ENCODE data around the gene SLC6A1.
A peak's percentile ranks its signal among the peaks of the same experiment; 100 is the strongest.
"Not testable (repeated sequence)": the region's sequence is repeated elsewhere in the genome, so short reads cannot be mapped to it uniquely, and the experiment has no call there.

SLC6A1 gene

DNA sequence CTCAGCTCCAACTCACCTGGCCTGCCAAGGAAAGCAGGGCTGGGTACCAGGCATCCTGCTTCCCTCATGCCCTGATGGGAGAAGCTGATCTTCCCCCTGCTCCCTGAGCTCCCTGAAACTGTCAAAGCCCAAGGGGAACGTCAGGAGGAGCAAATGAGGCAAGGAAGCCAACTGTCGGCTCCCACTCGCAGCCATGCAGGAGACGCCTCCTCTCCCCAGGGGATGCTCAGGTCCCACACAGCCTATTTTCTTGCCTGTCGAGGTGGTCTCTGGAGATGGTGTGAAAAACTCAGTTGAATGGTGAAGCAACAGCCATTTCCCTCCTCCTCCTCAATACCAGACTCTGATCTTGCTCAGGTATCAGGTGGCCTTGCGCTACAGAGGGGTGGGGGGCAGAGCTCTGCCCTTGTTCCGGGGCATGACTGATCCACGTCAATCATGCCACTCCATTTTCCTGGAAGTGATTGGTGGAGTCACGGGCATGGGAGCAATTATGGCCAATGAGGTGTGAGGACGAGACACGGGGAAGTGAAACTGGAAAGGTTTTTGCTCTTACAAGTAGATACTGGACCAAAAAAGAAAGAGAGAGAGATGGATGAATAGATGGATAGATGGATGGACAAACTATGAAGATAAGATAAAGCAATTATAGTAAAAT lies 58.2 kb downstream of the SLC6A1 start:
- Mint-ChIP-seq H3K27me3 (peaks cover 33% of the 10 kb centered on the region), H3K27ac (no peak overlapping the region), H3K4me3 (no peak overlapping the region), H3K4me1 (peaks cover 6% of the 10 kb centered on the region), H3K9me3 (no peaks in the 10 kb centered on the region), H3K36me3 (no peaks in the 10 kb centered on the region)
- ATAC-seq, result no peak

DNA sequence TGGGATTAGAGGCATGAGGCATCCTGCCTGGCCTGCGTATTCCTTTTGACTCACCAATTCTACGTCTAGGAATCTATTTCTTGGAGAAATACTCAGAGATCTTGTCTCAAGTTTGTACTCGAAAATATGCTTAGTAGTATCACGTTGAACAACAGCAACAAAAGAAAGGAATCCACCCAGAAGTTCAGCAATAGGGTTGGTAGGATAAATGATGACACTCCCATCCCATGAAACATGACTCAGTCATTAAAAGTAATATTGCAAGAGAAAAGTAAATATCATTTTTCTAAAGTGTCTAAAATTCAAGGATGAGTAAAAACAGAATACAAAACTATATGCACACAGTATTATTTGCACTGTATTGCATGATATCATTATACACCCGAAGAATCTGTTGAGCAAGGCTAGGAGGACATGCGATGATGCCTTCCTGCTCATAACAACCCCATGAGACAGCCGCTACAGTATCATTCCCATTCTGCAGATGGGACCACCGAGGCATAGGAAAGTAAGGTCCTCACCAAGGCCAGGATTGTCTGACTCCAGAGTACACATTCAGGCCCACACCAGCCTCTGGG lies 61.5 kb downstream of the SLC6A1 start:
- H3K36me3 Mint-ChIP-seq, result no peaks in the 10 kb centered on the region
- peaks cover 6% of the 10 kb centered on the region for H3K4me1 Mint-ChIP-seq
- H3K9me3 Mint-ChIP-seq, result no peaks in the 10 kb centered on the region
- no peak overlapping the region for H3K27ac Mint-ChIP-seq
- ATAC-seq, result no peak
- H3K4me3 Mint-ChIP-seq, result no peak overlapping the region
- peaks cover 49% of the 10 kb centered on the region for H3K27me3 Mint-ChIP-seq

DNA sequence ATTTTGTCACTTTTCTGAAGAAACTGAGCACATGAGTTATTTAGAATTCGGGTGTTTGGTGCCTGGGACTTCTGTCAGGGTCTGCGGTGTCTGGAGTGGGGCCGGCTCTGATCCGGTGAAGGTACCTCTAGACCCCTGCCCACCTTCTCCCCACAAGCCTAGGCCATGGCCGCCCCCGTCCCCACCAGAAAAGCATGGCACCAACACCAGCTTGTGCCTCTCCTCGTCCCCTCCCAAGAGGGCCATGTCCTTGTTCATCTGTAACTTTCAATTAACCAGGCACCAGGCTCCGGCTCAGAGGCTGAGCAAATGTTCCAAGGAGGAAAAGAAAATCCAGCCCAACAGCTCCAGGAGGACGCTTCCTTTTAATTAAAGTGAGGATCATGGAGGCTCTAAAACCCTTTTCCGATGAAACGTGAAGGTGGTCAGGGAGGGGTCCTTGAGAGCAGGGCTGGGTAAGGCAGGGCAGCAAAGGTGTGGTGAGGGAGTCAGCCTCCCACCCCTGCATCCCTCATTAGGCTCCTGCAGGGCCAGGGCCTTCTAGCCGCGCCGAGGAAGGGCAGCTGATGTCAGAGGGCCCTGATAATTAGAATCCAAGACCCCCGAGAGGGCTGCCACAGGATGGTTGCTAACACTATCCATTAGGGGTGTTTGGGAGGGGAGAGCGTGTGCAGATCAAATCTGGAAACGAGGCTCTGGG lies 62.3 kb downstream of the SLC6A1 start:
- Mint-ChIP-seq H3K9me3 (no peaks in the 10 kb centered on the region), H3K27me3 (peaks cover 41% of the 10 kb centered on the region), H3K27ac (no peak overlapping the region), H3K4me3 (no peak overlapping the region), H3K4me1 (peaks cover 6% of the 10 kb centered on the region), H3K36me3 (no peaks in the 10 kb centered on the region)
- ATAC-seq, result no peak

DNA sequence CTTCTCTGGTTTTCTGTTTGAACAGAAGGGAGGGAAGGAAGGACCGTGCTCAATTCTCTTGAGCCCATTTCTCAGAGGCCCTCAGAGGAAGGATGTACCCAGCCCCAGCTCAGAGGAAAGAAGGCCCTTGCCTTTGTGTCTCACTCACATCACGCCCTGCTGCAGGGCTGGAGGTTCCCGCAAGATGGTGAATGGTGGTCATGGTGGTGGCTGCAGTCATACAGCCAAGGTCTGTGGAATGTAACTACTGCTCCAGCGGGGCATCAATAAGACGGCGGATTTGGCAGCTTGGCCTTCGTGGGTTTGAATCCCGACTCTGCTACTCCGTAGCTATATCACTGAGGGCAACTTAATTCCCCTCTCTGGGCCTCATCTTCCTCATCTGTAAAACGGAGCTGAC lies 62.9 kb downstream of the SLC6A1 start:
- no peak overlapping the region for H3K27ac Mint-ChIP-seq
- peaks cover 6% of the 10 kb centered on the region for H3K4me1 Mint-ChIP-seq
- no peak overlapping the region for H3K4me3 Mint-ChIP-seq
- H3K27me3 Mint-ChIP-seq, result peaks cover 41% of the 10 kb centered on the region
- H3K9me3 Mint-ChIP-seq, result no peaks in the 10 kb centered on the region
- ATAC-seq, result no peak
- no peaks in the 10 kb centered on the region for H3K36me3 Mint-ChIP-seq

DNA sequence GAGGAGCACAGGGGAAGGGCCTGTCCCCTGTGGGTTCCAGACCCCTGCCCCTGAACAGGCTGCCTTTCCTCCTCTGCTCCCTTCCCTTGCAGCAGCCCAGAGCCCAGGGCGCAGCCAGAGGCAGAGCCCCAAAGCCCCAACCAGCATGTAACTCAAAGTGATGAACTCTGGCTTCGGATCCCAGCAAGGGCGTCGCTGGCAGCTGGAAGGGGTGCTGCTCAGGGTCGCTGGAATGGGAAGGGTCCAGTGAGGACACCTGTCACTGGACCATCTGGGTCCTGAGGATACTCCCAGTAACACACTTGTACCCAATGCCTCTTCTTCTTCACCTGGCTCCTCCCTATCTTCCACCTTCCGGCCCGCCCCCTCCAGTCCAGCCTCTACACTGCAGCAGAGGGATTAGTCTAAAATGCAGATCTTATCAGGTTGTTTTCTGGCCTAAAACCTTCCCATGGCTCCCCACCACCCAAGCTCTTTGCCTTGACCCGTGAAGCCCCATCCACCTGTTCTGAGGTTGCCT lies 64.0 kb downstream of the SLC6A1 start:
- H3K36me3 Mint-ChIP-seq, result no peaks in the 10 kb centered on the region
- H3K4me3 Mint-ChIP-seq, result no peak overlapping the region
- H3K9me3 Mint-ChIP-seq, result no peaks in the 10 kb centered on the region
- H3K27me3 Mint-ChIP-seq, result peaks cover 41% of the 10 kb centered on the region
- H3K4me1 Mint-ChIP-seq, result no peaks in the 10 kb centered on the region
- H3K27ac Mint-ChIP-seq, result no peak overlapping the region
- ATAC-seq, result no peak

DNA sequence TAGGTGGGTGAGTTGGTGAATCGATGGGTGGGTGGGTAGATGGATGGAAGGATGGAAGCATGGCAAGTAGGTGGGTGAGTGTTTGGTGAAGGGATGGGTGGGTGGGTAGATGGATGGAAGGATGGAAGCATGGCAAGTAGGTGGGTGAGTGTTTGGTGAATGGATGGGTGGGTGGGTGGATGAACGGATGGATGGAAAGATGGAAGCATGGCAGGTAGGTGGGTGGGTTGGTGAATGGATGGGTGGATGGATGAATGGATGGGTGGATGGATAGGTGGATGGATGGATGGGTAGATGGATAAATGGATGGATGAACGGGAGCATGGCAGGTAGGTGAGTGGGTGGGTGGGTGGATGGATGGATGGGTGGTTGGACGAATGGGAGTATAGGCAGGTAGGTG lies 65.1 kb downstream of the SLC6A1 start:
- H3K4me3 Mint-ChIP-seq, result no peak overlapping the region
- H3K4me1 Mint-ChIP-seq, result no peaks in the 10 kb centered on the region
- H3K36me3 Mint-ChIP-seq, result no peaks in the 10 kb centered on the region
- no peak overlapping the region for H3K27ac Mint-ChIP-seq
- peaks cover 2% of the 10 kb centered on the region for H3K9me3 Mint-ChIP-seq
- no peak for ATAC-seq
- peaks cover 39% of the 10 kb centered on the region for H3K27me3 Mint-ChIP-seq

DNA sequence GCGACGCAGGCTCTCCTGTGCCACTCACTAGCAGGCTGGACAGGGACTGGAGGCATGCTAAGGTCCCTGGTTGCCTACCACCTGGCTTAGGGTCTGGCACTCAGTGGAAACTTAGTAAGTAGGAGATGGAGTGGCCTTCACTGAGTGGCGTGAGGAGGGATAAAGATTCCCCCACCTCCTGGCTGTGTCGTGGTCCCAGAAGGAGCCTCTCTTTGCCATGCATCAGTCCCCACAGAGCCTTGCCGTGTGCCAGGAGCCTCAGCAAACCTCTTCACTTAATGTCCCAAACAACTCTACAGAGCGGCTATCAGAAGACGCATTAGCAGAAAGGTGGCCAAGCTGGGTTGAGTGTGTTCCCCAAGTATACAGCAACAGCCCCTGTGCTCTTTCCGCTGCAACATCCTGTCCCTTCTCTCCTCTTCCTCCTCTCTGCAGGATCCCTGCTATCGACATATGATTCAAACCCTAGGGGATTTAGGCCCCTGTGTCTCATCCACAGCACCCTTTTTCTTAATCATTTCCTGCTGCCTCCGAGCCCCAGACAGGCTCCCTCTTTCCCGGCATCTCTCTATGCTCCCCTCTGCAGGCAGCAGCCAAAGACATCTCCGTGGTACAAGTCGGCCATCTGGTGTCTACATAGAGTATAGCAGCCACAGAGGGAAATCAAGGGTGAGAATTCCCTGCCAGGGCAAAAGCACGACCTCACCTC lies 66.7 kb downstream of the SLC6A1 start:
- Mint-ChIP-seq H3K4me3 (no peak overlapping the region), H3K36me3 (no peaks in the 10 kb centered on the region), H3K27ac (no peak overlapping the region), H3K9me3 (peaks cover 3% of the 10 kb centered on the region), H3K27me3 (peaks cover 32% of the 10 kb centered on the region), H3K4me1 (no peaks in the 10 kb centered on the region)
- ATAC-seq, result no peak

DNA sequence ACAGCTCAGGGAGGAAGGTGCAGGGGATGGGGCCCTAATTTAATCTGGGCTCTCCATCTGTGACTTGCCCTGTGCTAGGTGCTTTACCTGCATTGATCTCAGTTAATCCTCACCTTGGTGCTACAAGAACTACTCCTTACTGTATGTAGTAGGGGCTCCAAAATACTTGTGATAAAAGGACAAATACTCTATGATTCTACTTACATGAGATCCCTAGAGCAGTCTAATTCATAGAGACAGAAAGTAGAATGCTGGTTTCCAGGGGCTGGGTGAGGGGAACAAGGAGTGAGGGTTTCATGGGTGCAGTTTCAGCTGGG lies 67.2 kb downstream of the SLC6A1 start:
- no peak overlapping the region for H3K4me3 Mint-ChIP-seq
- H3K36me3 Mint-ChIP-seq, result no peaks in the 10 kb centered on the region
- peaks cover 3% of the 10 kb centered on the region for H3K9me3 Mint-ChIP-seq
- no peak for ATAC-seq
- H3K27me3 Mint-ChIP-seq, result peaks cover 32% of the 10 kb centered on the region
- no peaks in the 10 kb centered on the region for H3K4me1 Mint-ChIP-seq
- no peak overlapping the region for H3K27ac Mint-ChIP-seq

DNA sequence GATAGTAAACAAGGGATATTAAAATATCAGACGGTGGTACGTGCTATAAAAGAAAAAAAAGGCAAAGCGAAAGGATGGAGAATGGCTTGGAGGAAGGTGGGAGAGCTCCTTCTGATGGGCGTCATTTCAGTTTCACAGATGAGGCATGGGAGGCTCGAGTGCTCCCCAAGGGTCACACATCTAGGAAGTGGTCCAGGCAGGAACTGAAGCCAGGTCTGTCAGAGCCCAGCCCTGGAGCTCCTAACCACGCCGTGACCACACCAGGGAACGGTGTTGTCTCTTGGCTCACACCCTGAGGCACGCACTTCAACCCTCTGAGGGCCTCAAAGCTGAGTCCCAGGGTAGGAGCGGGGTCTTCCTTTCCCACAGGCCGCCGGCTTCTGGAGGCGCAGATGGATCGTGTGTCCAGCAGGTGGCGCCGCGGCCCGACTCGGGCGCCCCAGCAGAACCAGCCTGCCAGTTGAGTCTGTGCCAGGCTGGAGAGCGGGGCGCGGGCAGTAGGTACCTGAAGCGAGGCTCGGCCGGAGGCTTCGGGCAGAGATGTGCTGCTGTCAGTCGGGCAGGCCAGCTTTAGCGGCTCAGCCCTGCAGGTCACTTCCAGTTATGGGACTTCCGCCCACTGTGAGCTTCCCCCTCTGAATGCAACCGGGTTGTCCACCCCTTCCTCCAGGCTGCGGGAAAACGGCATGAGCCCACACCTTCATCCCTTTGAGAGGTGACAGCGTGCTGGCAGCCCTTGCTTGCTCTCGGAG lies 68.1 kb downstream of the SLC6A1 start:
- Mint-ChIP-seq H3K4me3 (no peak overlapping the region), H3K36me3 (no peaks in the 10 kb centered on the region), H3K27ac (no peak overlapping the region), H3K27me3 (peaks cover 32% of the 10 kb centered on the region), H3K9me3 (peaks cover 6% of the 10 kb centered on the region), H3K4me1 (no peaks in the 10 kb centered on the region)
- peak; percentile 62 for ATAC-seq

DNA sequence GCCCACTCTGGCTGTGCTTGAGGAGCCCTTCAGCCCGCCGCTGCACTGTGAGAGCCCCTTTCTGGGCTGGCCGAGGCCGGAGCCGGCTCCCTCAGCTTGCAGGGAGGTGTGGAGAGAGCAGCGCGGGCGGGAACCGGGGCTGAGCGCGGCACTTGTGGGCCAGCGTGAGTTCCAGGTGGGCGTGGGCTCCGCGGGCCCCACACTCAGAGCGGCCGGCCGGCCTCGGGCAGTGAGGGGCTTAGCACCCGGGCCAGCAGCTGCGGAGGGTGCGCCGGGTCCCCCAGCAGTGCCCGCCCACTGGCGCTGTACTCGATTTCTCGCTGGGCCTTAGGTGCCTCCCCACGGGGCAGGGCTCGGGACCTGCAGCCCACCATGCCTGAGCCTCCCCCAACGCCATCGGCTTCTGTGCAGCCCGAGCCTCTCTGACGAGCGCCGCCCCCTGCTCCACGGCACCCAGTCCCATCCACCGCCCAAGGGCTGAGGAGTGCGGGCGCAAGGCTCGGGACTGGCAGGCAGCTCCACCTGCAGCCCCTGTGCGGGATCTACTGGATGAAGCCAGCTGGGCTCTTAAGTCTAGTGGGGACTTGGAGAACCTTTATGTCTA lies 68.8 kb downstream of the SLC6A1 start:
- not testable (repeated sequence) for H3K4me3 Mint-ChIP-seq, H3K9me3 Mint-ChIP-seq, H3K4me1 Mint-ChIP-seq, H3K36me3 Mint-ChIP-seq, ATAC-seq, H3K27ac Mint-ChIP-seq
- peaks cover 32% of the 10 kb centered on the region for H3K27me3 Mint-ChIP-seq

DNA sequence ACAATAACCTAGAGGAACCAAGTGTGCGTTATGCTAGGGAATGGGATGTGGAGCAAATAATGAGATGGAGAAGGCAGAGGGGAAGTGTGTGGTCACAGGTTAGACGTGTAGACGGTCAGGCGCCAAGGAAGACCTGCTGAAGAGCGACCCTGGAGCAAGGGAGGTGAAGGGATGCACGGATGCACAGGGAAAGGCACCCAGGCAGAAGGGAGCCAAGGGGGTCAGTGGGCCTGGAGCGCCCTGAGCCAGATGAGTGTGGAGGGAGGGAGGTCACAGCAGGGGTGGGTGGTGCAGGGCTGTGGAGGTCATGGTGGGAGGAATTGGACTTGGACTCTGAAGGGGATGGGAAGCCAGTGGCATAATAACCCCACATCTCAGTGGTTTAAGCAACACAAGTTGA lies 70.2 kb downstream of the SLC6A1 start:
- Mint-ChIP-seq H3K9me3 (peaks cover 6% of the 10 kb centered on the region), H3K4me1 (no peaks in the 10 kb centered on the region), H3K27ac (no peak overlapping the region), H3K4me3 (no peak overlapping the region), H3K27me3 (peaks cover 19% of the 10 kb centered on the region), H3K36me3 (no peaks in the 10 kb centered on the region)
- ATAC-seq, result peak; percentile 28

DNA sequence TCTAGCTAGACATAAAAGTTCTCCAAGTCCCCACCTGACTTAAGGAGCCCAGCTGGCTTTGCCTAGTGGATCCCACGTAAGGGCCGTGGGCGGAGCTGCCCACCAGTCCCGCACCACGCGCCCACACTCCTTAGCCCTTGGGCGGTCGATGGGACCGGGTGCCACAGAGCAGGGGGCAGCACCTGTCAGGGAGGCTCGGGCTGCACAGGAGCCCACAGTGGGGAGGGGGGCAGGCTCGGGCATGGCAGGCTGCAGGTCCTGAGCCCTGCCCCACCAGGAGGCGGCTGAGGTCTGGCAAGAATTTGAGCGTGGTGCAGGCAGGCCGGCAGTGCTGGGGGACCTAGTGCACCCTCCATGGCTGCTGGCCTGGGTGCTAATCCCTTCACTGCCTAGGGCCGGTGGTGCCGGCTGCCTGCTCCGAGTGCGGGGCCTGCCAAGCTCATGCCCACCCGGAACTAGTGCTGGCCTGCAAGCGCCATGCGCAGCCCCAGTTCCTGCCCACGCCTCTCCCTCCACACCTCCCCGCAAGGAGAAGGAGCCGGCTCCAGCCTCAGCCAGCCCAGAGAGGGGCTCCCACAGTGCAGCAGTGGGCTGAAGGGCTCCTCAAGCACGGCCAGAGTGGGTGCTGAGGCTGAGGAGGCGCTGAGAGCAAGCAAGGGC lies 78.7 kb downstream of the SLC6A1 start:
- peaks cover 29% of the 10 kb centered on the region for H3K27me3 Mint-ChIP-seq
- no peak for ATAC-seq
- no peaks in the 10 kb centered on the region for H3K36me3 Mint-ChIP-seq
- no peaks in the 10 kb centered on the region for H3K9me3 Mint-ChIP-seq
- H3K27ac Mint-ChIP-seq, result no peak overlapping the region
- H3K4me3 Mint-ChIP-seq, result no peak overlapping the region
- H3K4me1 Mint-ChIP-seq, result no peaks in the 10 kb centered on the region

DNA sequence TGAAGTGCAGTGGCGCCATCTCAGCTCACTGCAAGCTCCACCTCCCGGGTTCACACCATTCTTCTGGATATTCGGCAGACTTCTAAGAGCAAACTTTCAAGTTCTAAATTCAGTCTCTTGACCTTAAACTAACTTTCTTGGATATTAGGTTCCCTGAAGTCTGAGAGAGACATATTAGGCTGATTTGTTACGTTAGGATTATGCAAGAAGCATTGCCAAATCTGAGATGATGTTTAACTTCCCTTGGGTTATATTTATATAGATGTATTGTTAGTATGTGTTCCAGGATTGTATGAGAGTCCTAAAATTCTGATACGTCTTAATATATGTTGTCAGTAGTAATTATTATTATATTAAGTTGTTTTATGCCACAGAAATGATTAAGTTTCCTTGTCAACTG lies 80.1 kb downstream of the SLC6A1 start:
- Mint-ChIP-seq H3K9me3 (no peaks in the 10 kb centered on the region), H3K27me3 (peaks cover 29% of the 10 kb centered on the region), H3K36me3 (no peaks in the 10 kb centered on the region), H3K27ac (no peak overlapping the region), H3K4me3 (no peak overlapping the region), H3K4me1 (no peaks in the 10 kb centered on the region)
- no peak for ATAC-seq

DNA sequence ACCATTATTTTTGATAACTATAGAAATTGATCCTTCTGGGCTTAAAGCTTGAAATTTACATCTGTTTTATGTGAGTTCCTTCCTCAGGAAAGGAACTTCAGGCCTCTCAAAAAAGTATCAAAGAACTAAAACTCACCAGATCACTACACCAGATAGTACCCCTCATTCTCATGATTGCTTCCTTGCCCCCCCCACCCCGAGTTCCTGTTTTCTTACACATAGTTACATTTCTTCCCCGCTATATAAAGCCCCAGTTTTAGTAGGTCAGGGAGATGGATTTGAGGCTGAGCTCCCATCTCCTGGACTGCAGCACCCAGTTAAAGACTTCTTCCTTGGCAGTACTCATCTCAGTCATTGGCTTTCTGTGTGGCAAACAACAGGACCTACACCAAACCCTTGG lies 81.5 kb downstream of the SLC6A1 start:
- Mint-ChIP-seq H3K27ac (no peak overlapping the region), H3K4me1 (peaks cover 7% of the 10 kb centered on the region), H3K36me3 (no peaks in the 10 kb centered on the region), H3K9me3 (no peaks in the 10 kb centered on the region), H3K27me3 (peaks cover 29% of the 10 kb centered on the region), H3K4me3 (no peak overlapping the region)
- no peak for ATAC-seq
